DMS114 treated with DMSO at 0.1 percent for 48 hours (cell line): Measurements from ENCODE around the gene SLC45A3.
"Not testable (repeated sequence)": the region's sequence is repeated elsewhere in the genome, so short reads cannot be mapped to it uniquely, and the experiment has no call there.

Source experiments
- DNase-seq: peaks from one replicate; lab custom pipeline; 2025; ENCODE audit not compliant: unreplicated experiment; lab: John Stamatoyannopoulos, UW

The SLC45A3 gene, protein sequence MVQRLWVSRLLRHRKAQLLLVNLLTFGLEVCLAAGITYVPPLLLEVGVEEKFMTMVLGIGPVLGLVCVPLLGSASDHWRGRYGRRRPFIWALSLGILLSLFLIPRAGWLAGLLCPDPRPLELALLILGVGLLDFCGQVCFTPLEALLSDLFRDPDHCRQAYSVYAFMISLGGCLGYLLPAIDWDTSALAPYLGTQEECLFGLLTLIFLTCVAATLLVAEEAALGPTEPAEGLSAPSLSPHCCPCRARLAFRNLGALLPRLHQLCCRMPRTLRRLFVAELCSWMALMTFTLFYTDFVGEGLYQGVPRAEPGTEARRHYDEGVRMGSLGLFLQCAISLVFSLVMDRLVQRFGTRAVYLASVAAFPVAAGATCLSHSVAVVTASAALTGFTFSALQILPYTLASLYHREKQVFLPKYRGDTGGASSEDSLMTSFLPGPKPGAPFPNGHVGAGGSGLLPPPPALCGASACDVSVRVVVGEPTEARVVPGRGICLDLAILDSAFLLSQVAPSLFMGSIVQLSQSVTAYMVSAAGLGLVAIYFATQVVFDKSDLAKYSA

DNA sequence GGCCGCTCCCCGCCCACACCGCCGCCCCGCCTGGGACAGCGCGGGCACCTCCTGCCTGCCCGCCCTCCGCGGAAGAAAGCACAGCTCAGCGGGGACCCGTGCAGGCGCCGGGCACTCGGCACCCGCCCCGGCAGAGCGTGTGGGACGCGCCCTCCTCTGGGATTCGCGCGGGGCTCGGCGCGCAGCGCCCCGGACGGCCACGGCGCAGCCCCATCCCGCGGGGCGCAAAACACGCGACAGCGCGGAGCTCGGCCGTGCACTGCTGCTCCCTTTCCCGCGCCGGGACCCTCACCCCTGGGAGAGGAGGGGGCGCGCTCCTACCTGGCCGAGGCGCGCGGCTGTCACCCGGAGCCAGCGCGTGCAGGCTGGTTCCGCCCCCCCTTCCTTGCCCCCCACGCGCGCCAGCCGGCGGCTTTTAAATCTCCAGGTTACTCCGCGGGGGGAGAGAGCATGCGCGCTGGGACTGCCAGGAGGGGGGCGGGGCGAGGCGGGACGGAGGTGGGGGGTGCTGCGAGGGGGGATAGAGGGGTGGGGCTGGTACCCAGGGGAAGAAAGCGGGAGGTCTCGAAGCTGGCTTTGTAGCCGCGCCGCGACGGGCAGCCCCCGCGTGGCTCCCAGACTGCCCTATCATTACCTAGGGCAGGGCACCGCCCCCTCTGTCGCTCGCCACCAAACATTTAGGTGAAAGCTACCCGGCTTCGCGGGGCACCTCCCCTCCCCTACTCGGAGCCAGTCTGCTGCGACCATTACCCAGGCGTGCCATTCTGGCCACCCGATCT, at the start of gene SLC45A3:
TSS of gene SLC45A3 (minus strand) at position 437 of the 779 bp plus-strand sequence. CDS start 15,853 bp downstream, outside the sequence.
- no peak for DNase-seq

DNA sequence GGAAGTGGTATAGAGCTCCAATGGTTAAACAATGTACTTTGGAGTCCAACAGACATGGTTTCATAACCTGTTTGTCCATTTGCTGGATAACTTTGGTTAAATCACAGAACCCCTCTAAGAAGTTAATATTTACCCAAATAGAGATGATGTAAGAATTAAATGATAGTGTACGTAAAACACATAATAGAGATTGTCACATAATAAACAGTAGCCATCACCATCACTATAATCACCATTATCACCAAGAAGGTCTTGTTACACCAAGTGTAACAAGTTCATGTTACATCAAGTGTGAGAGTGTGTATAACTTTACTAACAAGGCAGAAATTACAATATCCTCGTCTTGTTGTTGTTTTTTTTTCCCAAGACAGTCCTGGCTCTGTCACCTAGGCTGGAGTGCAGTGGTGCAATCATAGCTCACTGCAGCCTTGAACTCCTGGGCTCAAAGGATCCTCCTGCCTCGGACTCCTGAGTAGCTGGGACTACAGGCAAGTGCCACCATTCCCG, 46.4 kb upstream of the SLC45A3 start:
- no peak for DNase-seq

DNA sequence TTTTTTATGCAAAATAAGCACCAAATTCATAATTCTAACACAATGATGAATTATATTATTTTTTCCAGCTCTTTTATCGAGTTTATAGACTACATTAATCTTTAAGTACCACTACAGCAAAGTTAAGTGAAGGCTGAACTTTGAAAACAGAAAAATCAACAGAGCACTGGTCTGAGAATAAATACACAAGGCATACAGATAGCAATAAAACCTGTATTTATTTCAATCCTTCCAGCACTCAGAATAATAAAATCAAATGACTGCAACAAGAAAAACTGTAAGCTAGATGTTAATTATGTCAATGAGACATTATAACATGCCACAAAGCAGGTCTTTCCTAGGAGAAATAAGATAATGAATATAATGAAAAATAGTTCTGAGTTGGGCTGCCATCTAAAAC, 45.2 kb upstream of the SLC45A3 start:
- DNase-seq, result no peak

DNA sequence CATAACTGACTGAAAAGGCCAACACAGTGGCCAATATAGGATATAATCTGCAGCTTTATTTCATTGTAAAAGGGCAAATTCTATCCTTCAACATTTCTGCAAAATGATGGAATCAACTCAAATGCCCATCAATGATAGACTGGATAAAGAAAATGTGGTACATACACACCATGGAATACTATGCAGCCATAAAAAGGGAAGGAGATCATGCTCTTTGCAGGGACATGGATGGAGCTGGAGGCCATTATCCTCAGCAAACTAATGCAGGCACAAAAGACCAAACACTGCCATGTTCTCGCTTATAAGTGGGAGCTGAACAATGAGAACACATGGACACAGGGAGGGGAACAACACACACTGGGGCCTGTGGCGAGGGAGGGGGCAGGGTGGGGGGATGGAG, 40.4 kb upstream of the SLC45A3 start:
- not testable (repeated sequence) for DNase-seq

DNA sequence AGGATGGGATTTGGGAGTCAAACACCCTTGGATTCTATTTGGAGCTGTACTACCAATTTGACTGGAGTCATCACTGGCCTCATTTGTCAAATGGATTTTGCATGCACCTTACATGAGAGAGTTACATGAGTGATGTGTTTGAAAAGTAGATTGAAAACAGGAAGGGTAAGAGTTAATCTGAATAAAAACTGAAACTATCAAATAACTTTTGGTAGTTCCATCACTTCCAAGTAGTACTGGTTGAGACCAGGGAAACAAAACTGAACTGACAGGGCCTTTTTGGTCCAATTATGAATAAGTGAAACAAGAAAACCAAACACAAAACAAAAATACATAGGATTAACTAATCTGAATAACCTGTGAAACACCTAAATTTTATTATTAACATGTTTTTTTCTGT, 39.5 kb upstream of the SLC45A3 start:
- DNase-seq, result no peak

DNA sequence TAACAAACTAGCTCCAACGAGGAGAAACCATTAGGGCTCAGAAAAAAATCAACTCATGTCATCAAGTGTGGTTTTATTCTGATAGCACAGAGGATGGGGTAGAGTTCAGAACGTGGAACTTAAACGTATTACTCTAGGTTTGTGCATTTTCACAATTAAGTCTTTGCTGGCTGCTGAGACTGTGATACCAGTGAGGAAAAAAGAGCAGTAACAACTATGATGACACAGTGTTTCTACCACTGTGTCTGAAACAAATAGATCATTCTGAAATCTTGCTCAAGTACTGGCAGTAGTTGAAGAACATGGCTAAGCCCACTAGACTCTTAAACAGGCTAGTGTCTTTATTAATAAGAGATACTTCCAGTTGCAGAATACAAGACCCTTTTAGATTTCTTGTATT, 38.7 kb upstream of the SLC45A3 start:
- DNase-seq, result no peak

DNA sequence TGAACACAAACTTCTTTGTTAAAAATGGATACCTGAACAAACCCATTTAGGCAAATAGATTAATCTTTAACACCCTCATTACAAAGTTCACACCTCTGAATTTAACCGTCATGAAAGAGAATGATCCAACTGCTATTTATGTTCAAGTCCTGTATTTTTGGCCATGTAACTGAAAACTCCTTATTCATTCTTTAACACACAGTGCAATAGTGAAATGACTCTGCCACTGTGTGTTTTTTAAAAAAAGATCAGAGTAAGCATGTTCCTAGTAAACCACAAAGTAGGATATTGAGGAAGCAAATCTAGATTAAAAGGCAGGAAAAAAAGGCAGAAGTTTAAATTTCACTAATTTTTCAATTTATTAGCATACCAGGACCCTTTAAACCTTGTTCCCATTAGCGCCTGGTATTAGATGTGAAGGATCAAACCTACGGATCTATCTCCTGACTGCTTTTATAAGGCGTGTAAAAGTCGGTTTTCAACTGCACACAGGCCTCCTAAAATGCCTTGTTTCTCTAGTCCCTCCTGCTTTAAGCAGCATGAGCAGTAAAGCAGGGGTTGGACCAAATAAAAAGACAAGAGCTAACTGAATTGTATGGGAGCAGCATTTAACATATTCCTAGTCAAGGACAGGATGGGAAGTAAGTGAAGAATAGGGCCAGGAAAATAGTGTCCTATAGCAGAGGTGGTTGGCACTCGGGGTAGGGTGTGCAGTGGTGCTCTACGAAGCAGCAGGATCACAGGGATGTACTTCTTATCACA, 36.2 kb upstream of the SLC45A3 start:
- no peak for DNase-seq

DNA sequence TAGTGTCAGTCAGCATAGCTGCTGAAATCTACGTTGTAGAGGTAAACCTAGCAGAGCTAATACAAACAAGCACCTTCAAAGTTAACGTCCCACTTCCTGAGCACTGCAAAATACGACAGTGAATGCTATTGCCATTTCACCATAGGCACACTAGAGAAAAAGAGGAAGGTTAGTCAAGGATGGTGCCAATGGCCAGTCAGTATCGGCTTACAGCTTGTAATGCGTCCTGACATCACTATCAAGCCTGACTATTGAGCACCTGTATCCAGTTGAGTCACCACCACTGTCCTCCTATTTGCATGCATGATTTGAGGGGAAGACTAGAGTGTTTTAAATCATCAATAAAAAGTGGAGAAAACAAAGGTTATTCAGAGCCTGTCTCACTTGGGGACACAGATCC, 35.3 kb upstream of the SLC45A3 start:
- no peak for DNase-seq

DNA sequence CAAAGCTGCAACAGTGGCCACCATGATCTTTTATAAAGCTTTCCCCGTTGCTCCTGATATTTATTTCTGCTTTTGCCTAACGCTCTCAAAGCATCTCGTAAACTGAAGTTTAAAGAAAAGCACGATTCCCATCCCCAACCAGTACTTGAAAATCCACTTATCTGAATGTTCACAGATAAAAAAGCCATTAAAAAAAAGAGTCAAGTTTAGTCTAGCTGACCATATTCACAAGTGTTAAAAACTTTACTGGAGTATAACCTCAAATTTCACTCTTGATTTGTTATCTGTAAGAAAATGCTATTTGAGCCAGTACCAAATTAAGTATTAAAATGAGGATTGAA, 34.6 kb upstream of the SLC45A3 start:
- no peak for DNase-seq

DNA sequence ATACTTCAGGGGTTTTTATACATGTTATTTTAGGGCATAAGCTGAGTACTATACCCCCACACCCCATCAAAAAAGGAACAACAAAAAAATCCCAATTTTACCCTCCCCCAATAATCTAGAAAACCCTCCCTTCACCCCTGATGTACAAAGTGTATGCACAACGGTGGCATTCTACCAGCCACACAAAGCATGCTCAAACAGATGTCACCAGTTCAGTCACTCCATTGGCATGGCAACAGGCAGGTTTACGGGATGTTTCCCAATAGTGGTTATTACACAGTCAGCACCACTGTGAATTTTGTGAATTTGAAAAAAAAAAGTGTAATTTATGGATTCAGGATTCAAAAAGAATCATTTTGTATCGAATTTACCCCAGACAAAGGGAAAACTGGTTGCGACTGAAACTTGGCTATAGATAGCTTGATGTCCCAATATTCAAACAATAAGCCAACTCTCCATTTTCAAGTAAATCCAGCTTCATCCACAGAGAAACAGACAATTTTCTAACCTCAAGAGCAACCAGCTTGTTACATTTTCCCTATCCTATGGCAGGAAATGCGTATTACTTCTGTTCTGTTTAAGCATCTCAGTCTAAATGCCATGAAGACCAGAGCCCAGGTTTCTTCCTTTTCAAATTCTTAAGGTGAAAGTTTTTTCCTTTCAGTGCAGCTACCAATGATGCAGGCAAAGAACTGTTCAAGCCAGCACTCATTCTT, 34.0 kb upstream of the SLC45A3 start:
- DNase-seq, result no peak

DNA sequence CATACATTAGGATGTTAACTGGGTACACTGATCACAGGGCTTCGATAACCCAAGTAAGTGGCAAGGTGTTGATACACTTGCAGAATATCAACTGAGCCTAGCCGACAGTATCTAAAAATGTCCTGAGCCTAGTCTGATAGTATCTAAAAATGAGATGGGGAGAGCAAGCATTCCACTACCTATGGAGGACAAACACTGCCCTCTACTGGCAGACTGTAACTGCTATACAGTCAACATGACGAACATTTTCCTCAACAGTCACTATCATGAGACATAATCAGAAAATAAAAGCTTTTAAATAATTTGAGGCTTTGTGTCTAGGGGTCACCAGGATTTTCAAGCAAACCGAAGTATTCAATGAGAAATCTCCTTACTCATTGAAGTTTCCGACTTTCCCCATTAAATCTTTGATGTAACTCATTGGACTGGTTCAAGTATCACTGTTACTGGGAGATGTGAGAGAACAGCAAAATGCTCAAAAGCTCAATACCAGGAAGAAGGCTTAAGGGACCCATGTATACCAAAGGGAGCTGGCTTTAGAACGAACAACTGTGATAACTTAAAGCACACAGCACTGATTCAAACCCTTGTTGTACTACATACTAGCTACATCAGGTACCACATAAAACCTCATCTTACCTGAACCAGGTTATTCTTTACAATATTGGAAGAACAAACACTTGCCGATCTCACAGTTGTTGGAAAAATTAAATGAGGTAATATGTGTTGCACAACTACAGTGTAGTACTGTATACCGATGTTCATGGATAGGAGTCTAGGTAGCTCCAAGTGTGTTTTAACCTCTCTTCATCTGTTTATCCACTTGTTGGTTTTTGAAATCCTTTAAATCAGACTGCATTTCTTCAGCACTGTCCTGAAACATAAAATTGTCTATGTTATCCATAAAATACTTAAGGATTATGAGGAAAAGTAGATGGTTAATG, 31.1 kb upstream of the SLC45A3 start:
- DNase-seq, result peak; percentile 65

DNA sequence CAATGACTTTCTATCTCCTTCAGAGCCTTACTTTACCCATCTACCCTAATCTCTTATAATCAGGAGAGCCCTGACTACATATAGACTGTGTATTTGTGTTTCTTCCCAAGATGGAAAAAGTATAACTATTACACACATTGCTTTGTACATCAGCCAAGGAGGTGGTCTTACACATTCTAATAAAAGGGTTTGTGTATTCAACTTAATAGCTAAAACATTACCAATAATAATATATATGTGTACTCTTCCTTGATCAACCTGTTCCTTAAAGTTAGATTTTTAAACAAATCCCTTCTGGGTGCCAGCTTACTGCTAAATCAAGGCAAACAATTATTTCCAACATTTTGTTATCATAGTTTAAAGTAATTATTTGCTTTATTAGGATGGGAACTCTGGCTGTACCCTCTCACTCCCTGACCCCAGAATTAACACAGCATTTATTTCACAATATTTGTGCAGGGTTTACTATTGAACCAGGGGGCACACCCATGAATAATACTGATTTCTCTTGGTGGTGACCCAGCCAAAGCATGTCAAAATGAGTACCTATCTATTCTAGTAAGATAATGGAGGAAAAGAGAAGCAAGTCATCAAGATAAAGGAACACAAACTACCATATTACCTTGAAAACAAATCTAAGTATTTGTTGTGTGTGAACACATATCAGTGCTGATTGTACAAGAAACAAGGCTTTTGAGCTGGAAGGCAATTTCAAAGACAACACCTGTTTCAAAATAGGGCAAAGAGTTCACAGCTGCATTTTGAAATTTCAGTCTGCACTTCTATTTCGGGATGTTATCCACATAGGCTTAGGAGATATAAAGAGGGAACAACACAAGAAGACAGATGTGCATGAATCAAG, 30.1 kb upstream of the SLC45A3 start:
- no peak for DNase-seq

DNA sequence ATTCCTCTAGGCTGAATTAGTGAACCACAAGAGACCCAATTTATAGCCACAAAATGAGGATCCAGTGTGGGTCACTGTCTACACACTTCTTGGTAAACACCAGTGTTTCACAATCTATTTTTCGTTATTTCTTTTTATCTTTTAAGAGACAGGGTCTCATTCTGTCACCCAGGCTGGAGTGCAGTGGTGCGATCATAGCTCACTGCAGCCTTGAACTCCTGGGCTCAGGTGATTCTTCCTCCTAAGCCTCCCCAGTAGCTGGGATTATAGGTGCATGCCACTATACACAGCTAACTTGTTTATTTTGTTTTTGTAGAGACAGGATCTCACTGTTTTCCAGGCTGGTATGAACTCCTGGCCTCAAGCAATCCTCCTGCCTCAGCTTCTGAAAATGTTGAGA, 29.3 kb upstream of the SLC45A3 start:
- DNase-seq, result no peak

DNA sequence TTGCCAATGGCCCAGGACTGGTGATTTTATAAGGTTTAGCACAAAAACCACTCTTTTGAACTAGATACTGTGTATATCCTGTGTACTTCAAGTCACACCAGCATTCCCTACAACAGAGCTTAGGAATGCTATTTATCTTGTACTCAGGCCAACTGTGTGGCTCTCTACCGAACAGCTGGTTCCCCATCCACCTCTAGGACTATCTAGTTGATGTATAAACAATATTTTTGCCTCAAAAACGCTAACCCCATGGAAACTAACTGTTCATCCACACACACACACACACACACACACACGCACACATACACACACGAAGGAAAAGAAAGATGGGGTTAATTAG, 28.7 kb upstream of the SLC45A3 start:
- no peak for DNase-seq

DNA sequence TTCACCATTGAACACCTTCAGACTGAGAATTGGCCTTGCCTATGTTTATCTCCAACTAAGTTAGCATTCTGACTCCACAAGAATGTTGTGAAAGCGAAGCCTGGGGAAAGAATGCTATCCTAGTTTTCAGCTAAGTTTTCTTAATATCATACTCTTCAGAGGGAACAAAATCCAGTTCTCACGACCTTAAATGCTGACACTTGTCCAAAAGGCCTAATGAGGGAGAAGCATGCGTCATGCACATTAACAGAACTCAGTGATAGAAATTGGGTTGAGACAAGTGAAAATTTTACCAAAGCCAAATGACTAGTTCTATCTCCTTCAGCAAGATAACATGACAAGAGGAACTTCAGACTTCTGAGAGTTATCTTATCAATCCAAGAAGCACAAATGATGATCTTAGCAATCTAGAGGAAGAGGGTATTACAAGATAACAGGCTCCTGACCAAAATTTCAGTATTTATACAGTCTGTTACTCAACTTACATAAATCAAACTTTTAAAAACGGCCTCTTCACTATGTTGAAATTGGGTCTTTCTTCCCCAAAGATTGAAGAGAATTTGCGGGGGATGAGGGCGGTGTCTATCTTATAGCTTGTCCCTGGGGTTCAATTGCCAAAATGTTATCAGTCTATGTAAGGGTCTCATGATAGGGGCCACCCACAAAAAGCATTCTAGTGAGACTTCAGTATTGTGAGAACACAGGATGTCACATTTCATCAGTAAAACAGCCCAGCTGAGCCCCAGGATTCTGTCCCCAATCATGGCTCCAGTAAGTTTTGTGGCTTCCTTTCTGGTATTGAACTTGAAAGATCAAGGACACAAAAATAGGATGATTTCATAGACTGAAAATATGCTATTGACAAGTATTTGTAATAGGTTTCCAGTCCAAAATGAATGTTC, 26.5 kb upstream of the SLC45A3 start:
- no peak for DNase-seq

DNA sequence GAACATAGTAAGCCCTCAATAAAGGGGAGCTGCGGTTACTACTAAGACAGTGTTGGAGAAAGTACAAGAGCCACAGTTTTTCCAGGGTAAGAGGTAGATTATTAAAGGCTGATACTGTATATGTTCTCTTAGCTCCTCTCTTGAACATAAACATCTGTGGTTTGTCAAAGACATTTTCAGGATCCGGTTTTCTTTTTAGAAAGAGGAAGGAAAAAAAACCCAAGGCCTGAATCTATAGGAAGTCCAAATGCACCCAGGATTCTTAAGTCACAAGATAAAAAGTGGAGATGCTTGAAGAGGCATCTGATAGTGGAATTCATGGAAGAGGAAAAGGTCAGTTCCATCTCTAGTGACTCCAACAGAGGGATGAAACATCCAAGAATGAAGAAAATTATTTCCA, 24.6 kb upstream of the SLC45A3 start:
- DNase-seq, result no peak

DNA sequence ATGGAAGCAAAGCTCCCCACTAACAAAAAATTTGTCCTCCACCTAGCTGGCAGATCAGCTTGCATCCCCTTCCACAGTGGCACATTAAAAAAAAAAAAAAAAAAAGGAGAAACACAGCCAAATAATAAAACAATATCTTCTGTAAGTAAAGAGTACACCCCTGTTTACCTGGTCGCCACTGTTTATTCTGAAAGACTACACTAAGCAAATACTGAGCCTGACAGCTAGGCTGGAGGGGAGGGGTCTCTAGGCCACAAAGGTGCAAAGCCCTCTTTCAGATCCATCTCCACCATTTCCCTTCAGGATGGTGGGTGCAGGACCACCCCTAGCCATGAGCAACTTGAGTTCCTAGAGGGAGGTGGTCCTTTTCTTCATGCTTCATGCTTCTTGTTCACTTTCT, 22.8 kb upstream of the SLC45A3 start:
- DNase-seq, result no peak

DNA sequence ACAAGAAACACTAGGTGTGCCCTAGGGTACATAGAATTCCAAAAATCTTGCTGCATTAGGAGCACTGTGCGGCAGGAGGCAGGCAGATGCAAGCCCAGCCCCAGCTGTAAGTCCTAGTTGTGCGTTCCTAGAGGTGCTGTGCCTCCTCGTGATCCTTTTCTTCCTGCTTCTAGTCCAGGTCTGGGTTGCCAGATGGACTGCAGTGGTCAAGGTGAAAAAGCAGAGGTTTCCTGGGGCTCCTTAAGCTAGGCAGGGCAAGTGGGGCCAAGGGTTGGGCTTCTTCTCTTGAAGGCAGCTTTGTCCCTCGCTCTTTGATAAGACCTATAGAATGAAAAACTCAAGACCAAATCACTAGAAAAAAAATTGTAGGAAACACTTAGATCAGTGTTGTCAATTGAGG, 21.6 kb upstream of the SLC45A3 start:
- no peak for DNase-seq
